ENCODE data around the gene TTC31.

DNA sequence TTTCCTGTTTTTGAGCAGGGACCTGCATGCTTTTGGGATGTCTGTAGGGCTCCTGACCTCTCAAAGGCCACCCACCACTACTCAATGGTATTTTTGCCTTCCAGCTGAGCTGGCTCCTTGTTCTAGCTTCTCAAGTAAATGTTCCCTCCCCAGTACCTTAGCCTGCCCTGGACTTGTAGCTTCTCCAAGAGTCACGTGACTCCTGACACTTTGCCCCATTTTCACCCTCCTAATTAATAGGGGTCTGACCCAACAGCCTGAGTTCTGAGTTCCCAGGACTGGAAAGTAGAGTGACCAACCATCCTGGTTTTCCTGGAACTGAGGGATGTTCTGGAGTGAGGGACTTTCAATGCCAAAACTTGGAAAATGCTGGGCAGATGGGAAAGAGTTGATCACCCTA lies 12.6 kb downstream of the TTC31 start:
- TF ChIP-seq CTCF (IDR thresholded peaks at IDR 0.05 in 2 of 3, conservative IDR thresholded peaks at IDR 0.05 in 1 of 3; ENCODE audit: borderline replicate concordance in 1 of 3, insufficient read depth in 1 of 3, low read depth in 2 of 3, low read length in 2 of 3) = no peak
- TF ChIP-seq JUND (IDR thresholded peaks at IDR 0.05) = no peak
